Measurements from ENCODE around the gene VRTN.

DNA sequence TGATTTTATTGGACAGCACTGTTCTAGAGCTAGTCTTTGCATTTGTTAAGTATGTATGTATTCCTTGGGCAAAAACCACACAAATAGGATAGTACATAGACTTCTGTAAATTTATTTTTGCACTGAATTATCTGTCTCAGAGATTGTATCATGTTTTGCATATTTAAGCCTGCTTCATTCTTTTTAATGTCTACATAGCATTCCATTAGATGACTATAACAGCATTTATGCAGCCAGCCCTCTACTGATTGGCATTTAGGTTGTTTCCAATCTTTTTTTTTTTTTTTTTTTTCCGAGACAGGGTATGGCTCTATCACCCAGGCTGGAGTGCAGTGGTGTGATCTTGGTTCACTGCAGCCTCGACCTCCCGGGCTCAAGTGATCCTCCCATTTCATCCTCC is 43.2 kb downstream of the VRTN start:
- TF ChIP-seq, protein P1, sequence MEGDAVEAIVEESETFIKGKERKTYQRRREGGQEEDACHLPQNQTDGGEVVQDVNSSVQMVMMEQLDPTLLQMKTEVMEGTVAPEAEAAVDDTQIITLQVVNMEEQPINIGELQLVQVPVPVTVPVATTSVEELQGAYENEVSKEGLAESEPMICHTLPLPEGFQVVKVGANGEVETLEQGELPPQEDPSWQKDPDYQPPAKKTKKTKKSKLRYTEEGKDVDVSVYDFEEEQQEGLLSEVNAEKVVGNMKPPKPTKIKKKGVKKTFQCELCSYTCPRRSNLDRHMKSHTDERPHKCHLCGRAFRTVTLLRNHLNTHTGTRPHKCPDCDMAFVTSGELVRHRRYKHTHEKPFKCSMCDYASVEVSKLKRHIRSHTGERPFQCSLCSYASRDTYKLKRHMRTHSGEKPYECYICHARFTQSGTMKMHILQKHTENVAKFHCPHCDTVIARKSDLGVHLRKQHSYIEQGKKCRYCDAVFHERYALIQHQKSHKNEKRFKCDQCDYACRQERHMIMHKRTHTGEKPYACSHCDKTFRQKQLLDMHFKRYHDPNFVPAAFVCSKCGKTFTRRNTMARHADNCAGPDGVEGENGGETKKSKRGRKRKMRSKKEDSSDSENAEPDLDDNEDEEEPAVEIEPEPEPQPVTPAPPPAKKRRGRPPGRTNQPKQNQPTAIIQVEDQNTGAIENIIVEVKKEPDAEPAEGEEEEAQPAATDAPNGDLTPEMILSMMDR (conservative IDR thresholded peaks at IDR 0.05; ENCODE audit: low read length) = no peak
- no peak for TF ChIP-seq EZH2phosphoT487 (IDR thresholded peaks at IDR 0.05; ENCODE audit: borderline replicate concordance)
